ENCODE data around the gene CRACDL. TPM values are rescaled to one million over a fixed set of nuclear protein-coding genes. Genes with fewer than 3 reads are reported as not detected.

CRACDL gene
- total RNA-seq, 1 donor from 2014 or later = 3.0 TPM

DNA sequence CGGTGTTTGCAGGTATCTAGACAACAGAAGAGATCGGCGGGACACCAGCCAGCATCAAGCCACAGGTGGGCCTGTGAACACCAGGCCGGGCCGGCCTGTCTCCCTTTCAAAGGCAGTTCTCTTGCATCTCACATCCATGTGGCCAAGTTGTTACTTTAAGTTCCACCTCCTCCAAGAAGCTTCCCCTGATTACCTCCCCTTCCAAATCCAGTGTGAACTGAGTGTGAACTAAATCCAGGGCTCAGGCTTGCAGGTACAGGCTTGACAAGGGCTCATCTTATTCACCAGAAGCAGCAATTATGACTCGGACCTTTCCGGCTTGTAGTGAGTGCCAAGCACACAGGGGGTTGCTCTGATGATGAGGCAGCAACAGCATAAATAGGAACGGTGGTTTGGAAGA, 3.9 kb downstream of the CRACDL start:
- DNase-seq = no peak
- H3K27me3 ChIP-seq (ENCODE audit: low read depth) = peaks cover 68% of the 10 kb centered on the region
- H3K36me3 ChIP-seq = no peaks in the 10 kb centered on the region
- intact Hi-C loops (cut with micrococcal nuclease) = no loop called here
- H3K4me3 ChIP-seq = no peak overlapping the region
- no peaks in the 10 kb centered on the region for H3K9me3 ChIP-seq (replicated peaks)
- TF ChIP-seq, protein P1, sequence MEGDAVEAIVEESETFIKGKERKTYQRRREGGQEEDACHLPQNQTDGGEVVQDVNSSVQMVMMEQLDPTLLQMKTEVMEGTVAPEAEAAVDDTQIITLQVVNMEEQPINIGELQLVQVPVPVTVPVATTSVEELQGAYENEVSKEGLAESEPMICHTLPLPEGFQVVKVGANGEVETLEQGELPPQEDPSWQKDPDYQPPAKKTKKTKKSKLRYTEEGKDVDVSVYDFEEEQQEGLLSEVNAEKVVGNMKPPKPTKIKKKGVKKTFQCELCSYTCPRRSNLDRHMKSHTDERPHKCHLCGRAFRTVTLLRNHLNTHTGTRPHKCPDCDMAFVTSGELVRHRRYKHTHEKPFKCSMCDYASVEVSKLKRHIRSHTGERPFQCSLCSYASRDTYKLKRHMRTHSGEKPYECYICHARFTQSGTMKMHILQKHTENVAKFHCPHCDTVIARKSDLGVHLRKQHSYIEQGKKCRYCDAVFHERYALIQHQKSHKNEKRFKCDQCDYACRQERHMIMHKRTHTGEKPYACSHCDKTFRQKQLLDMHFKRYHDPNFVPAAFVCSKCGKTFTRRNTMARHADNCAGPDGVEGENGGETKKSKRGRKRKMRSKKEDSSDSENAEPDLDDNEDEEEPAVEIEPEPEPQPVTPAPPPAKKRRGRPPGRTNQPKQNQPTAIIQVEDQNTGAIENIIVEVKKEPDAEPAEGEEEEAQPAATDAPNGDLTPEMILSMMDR (IDR thresholded peaks at IDR 0.05; ENCODE audit: borderline replicate concordance) = no peak
- H3K4me1 ChIP-seq = peaks cover 18% of the 10 kb centered on the region
- no peak overlapping the region for H3K27ac ChIP-seq (replicated peaks)

DNA sequence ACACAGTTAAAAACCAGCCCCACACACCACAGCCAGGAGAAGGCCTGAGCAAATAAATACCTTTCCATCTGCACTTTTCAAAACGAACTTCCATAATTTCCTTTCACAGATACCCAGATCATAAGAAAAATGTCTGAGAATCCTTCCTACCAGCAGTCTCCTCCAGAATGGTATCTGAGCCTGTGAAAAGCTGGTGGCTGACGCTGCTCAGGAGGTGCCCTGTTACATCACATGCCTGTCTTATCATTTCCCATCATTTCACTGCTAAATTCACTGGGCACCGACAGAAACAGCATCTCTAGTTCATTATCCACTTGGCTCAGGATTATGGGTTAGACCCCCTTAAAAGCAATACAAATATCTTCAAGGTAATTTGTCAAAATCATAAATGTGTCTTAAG, 4.4 kb downstream of the CRACDL start:
- Histone ChIP-seq H3K9me3 (replicated peaks) (no peaks in the 10 kb centered on the region), H3K27me3 (ENCODE audit: low read depth) (peaks cover 67% of the 10 kb centered on the region), H3K4me3 (no peak overlapping the region), H3K4me1 (peaks cover 12% of the 10 kb centered on the region), H3K36me3 (no peaks in the 10 kb centered on the region), H3K27ac (replicated peaks) (no peak overlapping the region)
- intact Hi-C loops (cut with micrococcal nuclease) = no loop called here
- TF ChIP-seq, protein P1 (IDR thresholded peaks at IDR 0.05; ENCODE audit: borderline replicate concordance) = no peak
- DNase-seq = no peak

DNA sequence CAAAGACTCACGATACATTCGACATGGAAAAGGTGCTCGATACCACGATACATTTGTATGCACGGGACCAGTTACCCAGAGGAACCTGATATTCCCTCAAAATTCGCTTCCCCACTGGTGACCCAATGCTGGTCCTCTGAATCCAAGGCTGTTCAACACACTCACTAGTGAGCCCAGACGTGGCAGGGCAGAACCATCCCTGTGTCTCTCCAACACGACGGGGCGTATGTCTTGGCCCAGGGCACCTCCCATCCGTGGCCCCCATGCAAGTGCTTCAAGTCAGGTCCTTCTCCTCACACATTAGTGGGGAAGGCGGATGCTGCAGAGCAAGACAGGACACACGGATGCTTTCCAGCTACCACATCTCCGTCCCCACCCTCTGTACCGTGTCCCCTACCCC, 6.1 kb downstream of the CRACDL start:
- Histone ChIP-seq H3K27me3 (ENCODE audit: low read depth) (peaks cover 65% of the 10 kb centered on the region), H3K36me3 (no peaks in the 10 kb centered on the region), H3K4me1 (no peaks in the 10 kb centered on the region), H3K27ac (replicated peaks) (no peak overlapping the region), H3K9me3 (replicated peaks) (no peaks in the 10 kb centered on the region), H3K4me3 (no peak overlapping the region)
- DNase-seq = no peak
- intact Hi-C loops (cut with micrococcal nuclease) = no loop called here
- TF ChIP-seq, protein P1 (IDR thresholded peaks at IDR 0.05; ENCODE audit: borderline replicate concordance) = no peak

DNA sequence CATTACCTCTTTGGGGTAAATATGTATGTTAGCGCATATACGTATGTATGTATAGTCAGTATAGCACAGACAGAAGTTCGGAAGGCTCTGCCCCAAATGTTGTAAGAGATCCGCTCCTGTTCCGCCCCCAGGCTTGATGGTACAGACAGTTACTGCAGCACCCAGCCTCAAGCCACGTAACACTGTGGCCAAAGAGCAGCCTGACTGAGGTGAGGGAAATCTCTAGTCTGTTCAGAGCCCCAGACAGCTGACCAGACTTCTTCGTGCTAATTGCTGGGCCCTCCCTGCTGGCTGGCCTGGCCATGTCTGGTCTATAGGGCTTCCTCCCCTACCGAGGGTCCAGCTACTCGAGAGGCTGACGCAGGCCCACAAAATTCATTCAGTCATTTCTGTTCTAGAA, 7.8 kb downstream of the CRACDL start:
- H3K4me3 ChIP-seq = no peak overlapping the region
- H3K27me3 ChIP-seq (ENCODE audit: low read depth) = peaks cover 58% of the 10 kb centered on the region
- no peak overlapping the region for H3K27ac ChIP-seq (replicated peaks)
- peaks cover 5% of the 10 kb centered on the region for H3K9me3 ChIP-seq (replicated peaks)
- TF ChIP-seq, protein P1 (IDR thresholded peaks at IDR 0.05; ENCODE audit: borderline replicate concordance) = no peak
- intact Hi-C loops (cut with micrococcal nuclease) = no loop called here
- DNase-seq = no peak
- no peaks in the 10 kb centered on the region for H3K36me3 ChIP-seq
- H3K4me1 ChIP-seq = no peaks in the 10 kb centered on the region

DNA sequence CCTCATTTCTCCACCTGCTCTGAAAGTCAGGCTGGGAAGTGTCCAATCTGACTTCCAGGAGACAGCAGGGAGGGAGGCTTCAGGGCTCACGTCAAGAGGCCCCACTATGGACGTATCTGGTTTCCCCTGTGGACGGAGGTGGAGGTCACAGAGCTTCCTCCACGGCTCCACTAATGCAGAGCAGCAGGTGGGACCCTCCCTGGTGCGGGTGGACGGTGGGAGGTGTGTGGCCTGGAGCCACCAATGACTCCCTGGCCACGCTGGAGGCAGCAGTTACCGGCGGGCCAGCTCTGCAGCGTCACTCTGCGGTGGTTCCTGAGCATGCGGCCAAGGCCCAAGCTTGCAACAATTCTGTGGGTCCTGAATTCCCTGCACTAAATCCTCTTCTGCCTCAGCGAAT, 9.0 kb downstream of the CRACDL start:
- H3K36me3 ChIP-seq = no peaks in the 10 kb centered on the region
- H3K4me3 ChIP-seq = no peak overlapping the region
- no peak for DNase-seq
- no peak overlapping the region for H3K27ac ChIP-seq (replicated peaks)
- H3K4me1 ChIP-seq = no peaks in the 10 kb centered on the region
- peaks cover 58% of the 10 kb centered on the region for H3K27me3 ChIP-seq (ENCODE audit: low read depth)
- TF ChIP-seq, protein P1 (IDR thresholded peaks at IDR 0.05; ENCODE audit: borderline replicate concordance) = no peak
- H3K9me3 ChIP-seq (replicated peaks) = peaks cover 6% of the 10 kb centered on the region
- intact Hi-C loops (cut with micrococcal nuclease) = no loop called here

DNA sequence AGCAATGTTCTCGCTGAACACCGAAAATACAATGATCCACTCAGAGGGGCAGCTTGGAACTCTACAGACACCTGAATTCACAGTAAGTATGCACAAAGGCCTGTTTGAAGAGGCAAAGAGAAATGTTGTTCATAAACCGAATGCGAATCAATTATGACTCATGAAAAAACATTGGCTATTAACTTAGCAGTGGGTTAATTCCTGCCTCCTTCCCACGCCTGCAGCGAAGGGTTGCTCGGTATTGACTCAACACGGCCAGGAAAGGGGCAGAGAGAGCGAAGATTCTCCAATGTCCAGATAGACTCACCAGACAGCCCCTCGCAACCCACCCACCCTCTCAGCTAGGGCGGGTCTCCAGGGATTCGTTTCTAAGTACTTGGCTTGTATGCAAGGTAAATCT, 9.4 kb downstream of the CRACDL start:
- peaks cover 61% of the 10 kb centered on the region for H3K27me3 ChIP-seq (ENCODE audit: low read depth)
- peaks cover 6% of the 10 kb centered on the region for H3K9me3 ChIP-seq (replicated peaks)

More for the DNA sequence above, 9.4 kb downstream of the CRACDL start:
- Histone ChIP-seq H3K4me1 (no peaks in the 10 kb centered on the region), H3K36me3 (no peaks in the 10 kb centered on the region), H3K27ac (replicated peaks) (no peak overlapping the region), H3K4me3 (no peak overlapping the region)
- no peak for DNase-seq
- TF ChIP-seq, protein P1 (IDR thresholded peaks at IDR 0.05; ENCODE audit: borderline replicate concordance) = no peak
- intact Hi-C loops (cut with micrococcal nuclease) = no loop called here
